Endodermal cell (in vitro differentiated cells): ENCODE measurements around the gene ZNF142. TPM values are rescaled to one million over a fixed set of nuclear protein-coding genes. Genes with fewer than 3 reads are reported as not detected.

Experiments
- DNase-seq: peaks from one replicate; pipeline ENCODE4 v3.0.0-alpha.2; 2017
- H3K27ac ChIP-seq: 2 replicates; pipeline ENCODE4 v1.5.1; 2013; ENCODE audit warnings: mild to moderate bottlenecking, low read depth, low read length, moderate library complexity
- H3K27me3 ChIP-seq: 2 replicates; pipeline ENCODE4 v1.6.1; 2013; ENCODE audit warnings: mild to moderate bottlenecking, low read length, moderate library complexity; ENCODE audit not compliant: insufficient read depth, control insufficient read depth, poor library complexity, severe bottlenecking
- H3K36me3 ChIP-seq: 2 replicates; pipeline ENCODE4 v1.7.0; 2013; ENCODE audit warnings: mild to moderate bottlenecking, low read length, moderate library complexity; ENCODE audit not compliant: control insufficient read depth, insufficient read depth
- H3K4me1 ChIP-seq: one replicate; pipeline ENCODE4 v1.7.0; 2013; ENCODE audit warnings: low read length; ENCODE audit not compliant: control insufficient read depth, insufficient read depth
- H3K4me3 ChIP-seq: 2 replicates; pipeline ENCODE4 v1.5.1; 2013; ENCODE audit warnings: mild to moderate bottlenecking, low read length, moderate library complexity
- H3K9ac ChIP-seq: 2 replicates; pipeline ENCODE4 v1.6.1; 2013; ENCODE audit warnings: mild to moderate bottlenecking, low read length, moderate library complexity; ENCODE audit not compliant: poor library complexity, severe bottlenecking; ENCODE audit errors: extremely low read depth
- H3K9me3 ChIP-seq: 2 replicates; pipeline ENCODE4 v1.6.1; 2013; ENCODE audit warnings: mild to moderate bottlenecking, low read length, moderate library complexity; ENCODE audit not compliant: control insufficient read depth
- H3K27ac Mint-ChIP-seq: 2 replicates; pipeline ENCODE4 v1.8.0; 2020; ENCODE audit warnings: mixed read lengths
- H3K27me3 Mint-ChIP-seq: 2 replicates; pipeline ENCODE4 v1.8.0; 2021; ENCODE audit warnings: mild to moderate bottlenecking, mixed read lengths; ENCODE audit not compliant: insufficient read depth
- H3K36me3 Mint-ChIP-seq: 2 replicates; pipeline ENCODE4 v1.8.0; 2020; ENCODE audit warnings: low read depth, mixed read lengths
- H3K4me1 Mint-ChIP-seq: 2 replicates; pipeline ENCODE4 v1.8.0; 2020; ENCODE audit warnings: mixed read lengths
- H3K4me3 Mint-ChIP-seq: 2 replicates; pipeline ENCODE4 v1.8.0; 2020; ENCODE audit warnings: mild to moderate bottlenecking, moderate library complexity, mixed read lengths
- H3K9me3 Mint-ChIP-seq: 2 replicates; pipeline ENCODE4 v1.8.0; 2020; ENCODE audit warnings: mild to moderate bottlenecking, mixed read lengths
- CTCF ChIP-seq: fragments of 200-600 bp; sonication (generic); conservative IDR thresholded peaks from 2 replicates; pipeline ENCODE4 v1.5.0; 2021; ENCODE audit warnings: antibody characterized with exemption, mild to moderate bottlenecking
- WGBS, 2 experiments: methylation state at CpG; one replicate each; pipeline versions ENCODE4 v1.1.5 to v1.1.7; 2013; ENCODE audit warnings: missing lambda C conversion rate in 2 of 2, mixed read lengths in 1 of 2; ENCODE audit not compliant: insufficient coverage in 1 of 2, insufficient read length in 1 of 2; 5-methylcytosine and 5-hydroxymethylcytosine counted together
- total RNA-seq, 2 donors: library from RNA; stranded (reverse); fragmentation: NEBNext Ultra II Directional in 1 of 2; extraction: Animal tissue kit (Norgen Biotek cat#: 25700) in 1 of 2; gene quantifications; 2 replicates in 1 of 2; 3 replicates in 1 of 2; pipeline ENCODE4 v1.2.1, GENCODE V29; 2021

The ZNF142 gene
- total RNA-seq, 2 donors from 2014 or later = 27.8 to 31.5 TPM

GRCh38 chr2:218622606-218623365 is 36.6 kb downstream of the ZNF142 start:
- no peak for TF ChIP-seq CTCF
- Histone ChIP-seq H3K27me3 (no peaks in the 10 kb centered on the region), H3K9me3 (no peaks in the 10 kb centered on the region), H3K36me3 (no peaks in the 10 kb centered on the region), H3K4me1 (peaks cover 2% of the 10 kb centered on the region), H3K9ac (no peak overlapping the region), H3K27ac (no peak overlapping the region), H3K4me3 (no peak overlapping the region)
- H3K27me3 Mint-ChIP-seq = peaks cover 2% of the 10 kb centered on the region
- peaks cover 9% of the 10 kb centered on the region for H3K4me1 Mint-ChIP-seq
- H3K36me3 Mint-ChIP-seq = no peaks in the 10 kb centered on the region
- no peaks in the 10 kb centered on the region for H3K9me3 Mint-ChIP-seq
- 88 to 89% methylated on average over 6 to 7 of the region's 7 CpGs for whole genome bisulfite sequencing, 2 experiments
- DNase-seq = peak; percentile 52
- no peak overlapping the region for H3K27ac Mint-ChIP-seq
- H3K4me3 Mint-ChIP-seq = no peak overlapping the region

DNA sequence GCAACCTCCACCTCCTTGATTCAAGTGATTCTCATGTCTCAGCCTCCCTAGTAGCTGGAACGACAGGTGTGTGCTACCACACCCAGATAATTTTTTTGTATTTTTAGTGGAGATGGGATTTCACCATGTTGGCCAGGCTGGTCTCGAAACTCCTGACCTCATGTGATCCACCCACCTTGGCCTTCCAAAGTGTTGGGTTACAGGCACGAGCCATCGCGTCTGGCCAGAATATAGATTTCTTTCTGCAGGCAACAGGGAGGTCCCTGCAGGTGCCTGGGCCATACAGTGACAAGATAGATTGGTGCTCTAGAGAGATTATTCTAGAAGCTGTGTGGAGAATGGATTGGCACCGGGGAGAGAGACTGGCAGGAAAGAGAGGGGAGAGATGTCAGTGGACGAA is 38.4 kb downstream of the ZNF142 start:
- Mint-ChIP-seq H3K27ac (no peak overlapping the region), H3K4me1 (peaks cover 9% of the 10 kb centered on the region), H3K9me3 (no peaks in the 10 kb centered on the region), H3K4me3 (no peak overlapping the region), H3K36me3 (no peaks in the 10 kb centered on the region), H3K27me3 (no peaks in the 10 kb centered on the region)
- H3K9ac ChIP-seq = no peak overlapping the region
- peaks cover 2% of the 10 kb centered on the region for H3K4me1 ChIP-seq
- TF ChIP-seq CTCF = no peak
- WGBS, 2 experiments = 73 to 79% methylated on average over 4 to 7 of the region's 7 CpGs
- H3K36me3 ChIP-seq = no peaks in the 10 kb centered on the region
- H3K4me3 ChIP-seq = no peak overlapping the region
- no peaks in the 10 kb centered on the region for H3K27me3 ChIP-seq
- no peak overlapping the region for H3K27ac ChIP-seq
- no peak for DNase-seq
- no peaks in the 10 kb centered on the region for H3K9me3 ChIP-seq

- WGBS, 2 experiments = 90 to 94% methylated on average over 8 to 9 of the region's 9 CpGs
- peak; percentile 52 for DNase-seq
- Histone ChIP-seq H3K4me3 (no peak overlapping the region), H3K4me1 (peaks cover 2% of the 10 kb centered on the region), H3K27ac (no peak overlapping the region), H3K36me3 (no peaks in the 10 kb centered on the region), H3K9ac (no peak overlapping the region), H3K9me3 (no peaks in the 10 kb centered on the region), H3K27me3 (no peaks in the 10 kb centered on the region)
- Mint-ChIP-seq H3K36me3 (no peaks in the 10 kb centered on the region), H3K9me3 (no peaks in the 10 kb centered on the region), H3K4me1 (peaks cover 9% of the 10 kb centered on the region), H3K27me3 (peaks cover 2% of the 10 kb centered on the region), H3K4me3 (no peak overlapping the region), H3K27ac (no peak overlapping the region)
- peak; percentile 44 for TF ChIP-seq CTCF
Measured at GRCh38 chr2:218618102-218618860, 41.1 kb downstream of the ZNF142 start.
